Right lobe of liver (tissue), 4 donors: ENCODE results near the gene ABL1.

Experiments
- CTCF ChIP-seq, 4 donors: fragments of 200-600 bp in 3 of 4; fragments of 450-650 bp in 1 of 4; IDR thresholded peaks; one replicate each; pipeline versions ENCODE4 v1.5.1 to v1.8.0; 2016 to 2022; ENCODE audit warnings: antibody characterized with exemption in 4 of 4, mild to moderate bottlenecking in 2 of 4
- POLR2A ChIP-seq: fragments of 450-650 bp; IDR thresholded peaks from one replicate; pipeline ENCODE4 v1.6.1; 2017; ENCODE audit warnings: antibody characterized with exemption, mild to moderate bottlenecking
- donor health status: DM: no; HTN: no; CAD: no.
- donor health status: DM: no; HTN: no; CAD: no.
- donor health status: DM: no; HTN: yes; CAD: no.

DNA sequence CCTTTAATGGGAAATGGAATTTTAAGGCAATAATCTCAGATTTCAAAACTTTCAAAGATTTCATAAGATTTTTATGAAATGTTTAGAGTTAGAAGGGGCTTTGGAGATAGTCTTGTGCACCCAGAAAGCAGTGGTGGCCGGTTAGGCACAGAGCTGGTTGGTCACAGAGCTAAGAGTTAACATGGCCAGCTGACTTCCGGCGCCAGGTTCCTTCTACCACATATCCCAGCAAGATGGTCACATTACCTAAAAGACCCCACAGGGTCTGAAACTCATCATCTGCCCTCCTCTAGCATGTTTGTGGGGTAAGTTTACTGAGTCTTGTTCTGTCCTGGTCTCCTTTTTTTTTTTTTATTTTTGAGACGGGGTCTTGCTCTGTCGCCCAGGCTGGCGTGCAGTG lies 42.2 kb downstream of the ABL1 start:
- TF ChIP-seq CTCF (IDR thresholded peaks at IDR 0.05), result no peak
- no peak for TF ChIP-seq POLR2A
